ENCODE results near the gene SYCP3. TPM values are rescaled to one million over a fixed set of nuclear protein-coding genes. Genes with fewer than 3 reads are reported as not detected.

SYCP3 gene
- 1 to 10 TPM; 2.4 to 2.9 TPM for total RNA-seq

DNA sequence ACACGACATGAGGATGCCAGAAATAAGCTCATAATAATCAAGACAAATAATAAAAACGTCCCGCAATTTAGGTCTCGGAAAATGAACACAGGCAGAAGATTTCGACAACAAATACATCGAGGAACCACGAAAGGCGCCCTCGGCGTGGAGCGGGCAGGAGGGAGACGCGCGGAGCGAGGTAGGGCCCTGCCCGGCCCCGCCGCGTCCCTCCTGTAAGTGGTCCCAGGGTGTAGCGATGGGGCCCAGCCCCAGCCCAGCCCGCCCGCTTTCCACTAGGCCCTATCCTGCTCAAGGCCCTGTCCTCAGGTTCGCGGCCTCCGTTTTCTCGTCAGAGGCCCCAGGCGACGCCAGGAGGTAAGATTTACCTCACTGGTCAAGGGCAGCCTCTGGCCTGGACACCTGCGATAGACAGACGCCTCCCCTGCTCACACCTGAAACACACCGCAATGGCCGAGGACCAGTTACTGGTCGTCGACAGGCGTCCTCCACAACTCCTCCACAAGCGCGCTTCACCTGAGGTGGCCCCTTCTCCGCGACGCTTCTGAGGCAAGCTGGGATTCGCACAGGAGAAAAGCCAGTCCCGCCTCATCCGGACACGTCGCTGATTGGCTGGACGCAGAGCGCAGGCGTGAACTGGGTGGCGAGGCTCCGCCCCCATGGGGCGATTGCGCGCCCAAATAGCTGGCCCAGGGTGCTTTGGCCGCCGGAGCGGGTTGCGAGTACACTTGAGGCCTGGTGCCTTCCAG is at the start of gene SYCP3:
TSS of gene SYCP3 (minus strand) at position 543 of the 746 bp plus-strand sequence. CDS start 1,527 bp downstream, outside the sequence.
- Mint-ChIP-seq H3K4me3 (no peak within 1 kb of the TSS), H3K4me1 (ENCODE audit: low read depth in 2 of 2) (peaks cover 10 to 12% of the 10 kb centered on the region in 2 donors), H3K27me3 (no peaks in the 10 kb centered on the region), H3K36me3 (no peaks in the 10 kb centered on the region), H3K27ac (no peak within 1 kb of the TSS), H3K9me3 (no peaks in the 10 kb centered on the region)
- DNase-seq (ENCODE audit: low spot score) (no peak), ATAC-seq (no peak)

DNA sequence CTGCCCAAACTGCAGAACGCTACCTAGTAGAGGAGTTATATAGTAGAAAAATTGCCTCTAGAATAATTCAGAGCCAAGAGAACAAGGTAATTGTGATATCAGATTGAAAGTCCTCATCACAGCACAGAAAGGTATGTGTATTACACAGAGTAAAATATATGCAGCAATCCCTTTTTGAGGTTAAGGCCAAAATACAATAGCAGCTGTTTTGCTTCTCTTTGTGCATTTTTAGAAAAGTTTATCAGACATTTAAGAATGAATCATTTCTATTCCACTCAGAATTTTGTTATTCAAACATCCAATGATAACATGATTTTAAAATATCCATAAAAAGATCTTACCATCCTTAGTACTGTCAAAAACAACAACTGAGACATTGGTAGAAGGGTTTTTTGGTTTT is 46.4 kb upstream of the SYCP3 start:
- Mint-ChIP-seq H3K27me3 (no peaks in the 10 kb centered on the region), H3K36me3 (peaks cover 17% of the 10 kb centered on the region), H3K9me3 (no peaks in the 10 kb centered on the region), H3K4me1 (ENCODE audit: low read depth in 2 of 2) (peaks cover 46 to 56% of the 10 kb centered on the region in 2 donors), H3K4me3 (no peak overlapping the region), H3K27ac (peak overlapping the region in 1 of 2 donors; percentile 90)
- DNase-seq (ENCODE audit: low spot score) (no peak), ATAC-seq (no peak)

DNA sequence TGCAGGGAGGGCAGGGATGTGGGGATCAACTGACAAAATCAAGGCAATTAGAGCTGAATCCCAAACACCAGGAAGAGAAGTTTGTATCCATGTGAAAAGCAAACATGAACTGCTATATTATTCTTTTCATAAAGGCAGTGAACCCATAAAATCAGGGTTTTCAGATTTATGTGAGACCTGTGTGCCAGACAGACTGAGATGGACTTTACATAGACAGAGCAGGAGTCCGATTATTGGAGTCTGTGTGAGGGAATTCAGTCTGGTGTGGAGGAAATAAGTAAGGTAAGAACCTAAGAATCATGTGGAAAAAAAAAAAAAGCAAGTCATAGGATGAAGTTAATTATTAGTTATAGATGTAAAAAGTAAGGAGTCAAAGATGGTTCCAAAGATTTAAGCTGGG is 45.1 kb upstream of the SYCP3 start:
- peak overlapping the region; percentile 82 to 90 for H3K27ac Mint-ChIP-seq

DNA sequence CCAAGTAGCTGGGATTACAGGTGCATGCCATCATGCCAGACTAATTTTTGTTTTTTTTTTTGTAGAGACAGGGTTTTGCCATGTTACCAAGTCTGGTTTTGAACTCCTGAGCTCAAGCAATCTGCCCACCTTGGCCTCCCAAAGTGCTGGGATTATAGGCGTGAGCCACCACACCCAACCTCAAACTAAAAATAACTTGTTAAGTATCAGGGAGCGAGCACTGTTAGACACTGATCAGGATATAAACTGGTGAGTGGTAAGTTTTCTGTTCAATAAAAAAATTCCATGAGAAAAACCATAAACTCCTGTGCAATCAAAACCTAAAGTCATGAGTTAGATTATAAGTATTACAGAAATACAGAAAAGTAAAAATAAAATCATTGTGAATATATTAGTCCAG is 44.6 kb upstream of the SYCP3 start:
- peak overlapping the region; percentile 82 to 90 for H3K27ac Mint-ChIP-seq
- ATAC-seq: no peak

More for the DNA sequence above, 45.1 kb upstream of the SYCP3 start:
- Mint-ChIP-seq H3K4me1 (ENCODE audit: low read depth in 2 of 2) (peaks cover 43 to 54% of the 10 kb centered on the region in 2 donors), H3K4me3 (no peak overlapping the region), H3K36me3 (peaks cover 12% of the 10 kb centered on the region), H3K27me3 (no peaks in the 10 kb centered on the region), H3K9me3 (no peaks in the 10 kb centered on the region)
- DNase-seq (ENCODE audit: low spot score) (no peak), ATAC-seq (no peak)

DNA sequence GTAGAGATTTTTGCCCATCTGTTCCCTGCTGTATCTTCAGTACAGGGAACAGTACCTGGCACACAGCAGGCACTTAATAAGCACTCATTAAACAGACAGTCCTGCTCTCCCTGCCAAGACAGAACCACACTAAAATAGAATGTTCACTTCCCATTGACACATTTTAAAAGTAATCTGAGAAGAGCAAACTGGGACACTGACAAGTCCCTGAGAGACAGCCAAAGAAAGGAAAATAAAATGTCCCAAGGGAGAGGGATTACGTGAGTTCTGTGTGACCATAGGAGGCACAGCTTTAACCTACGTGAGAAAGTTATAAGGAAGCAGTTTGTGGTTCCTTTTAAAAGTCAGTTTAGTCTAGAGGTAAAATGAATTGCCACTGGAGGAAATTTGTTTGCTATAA is 43.9 kb upstream of the SYCP3 start:
- Mint-ChIP-seq H3K4me1 (ENCODE audit: low read depth in 2 of 2) (peaks cover 46 to 52% of the 10 kb centered on the region in 2 donors), H3K9me3 (no peaks in the 10 kb centered on the region), H3K27ac (peak overlapping the region; percentile 82 to 90), H3K27me3 (no peaks in the 10 kb centered on the region), H3K36me3 (peaks cover 9% of the 10 kb centered on the region), H3K4me3 (peak overlapping the region; percentile 73)
- no peak for ATAC-seq
- DNase-seq (ENCODE audit: low spot score): no peak

More for the DNA sequence above, 44.6 kb upstream of the SYCP3 start:
- Mint-ChIP-seq H3K36me3 (peaks cover 9% of the 10 kb centered on the region), H3K4me3 (no peak overlapping the region), H3K9me3 (no peaks in the 10 kb centered on the region), H3K4me1 (ENCODE audit: low read depth in 2 of 2) (peaks cover 46 to 52% of the 10 kb centered on the region in 2 donors), H3K27me3 (no peaks in the 10 kb centered on the region)
- DNase-seq (ENCODE audit: low spot score): no peak

DNA sequence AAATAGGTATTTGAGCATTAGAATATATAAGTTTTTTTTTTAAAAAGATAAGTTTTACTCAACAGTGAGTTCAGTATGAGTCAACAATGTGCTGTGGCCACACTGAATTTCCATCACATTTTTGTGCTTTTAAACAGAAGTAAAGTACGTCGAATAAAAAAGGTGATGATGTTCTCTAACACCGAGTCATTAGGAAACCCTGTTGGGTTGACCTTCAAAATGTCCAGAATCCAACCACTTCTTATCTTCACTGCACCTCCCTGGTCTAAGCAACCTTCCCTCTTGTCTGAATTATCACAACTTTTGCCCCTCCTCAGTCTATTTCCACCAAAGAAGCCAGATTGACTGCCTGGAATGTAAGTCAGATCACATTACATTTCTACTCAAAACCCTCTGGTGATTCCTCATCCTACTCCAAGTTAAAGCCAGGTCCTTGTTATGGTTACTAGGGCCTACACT is 43.0 kb upstream of the SYCP3 start:
- peak; percentile 78 to 79 for ATAC-seq
- Mint-ChIP-seq H3K4me1 (ENCODE audit: low read depth in 2 of 2) (peaks cover 48 to 56% of the 10 kb centered on the region in 2 donors), H3K27ac (peak overlapping the region; percentile 82 to 90), H3K36me3 (peaks cover 11% of the 10 kb centered on the region), H3K27me3 (no peaks in the 10 kb centered on the region), H3K4me3 (peak overlapping the region; percentile 73), H3K9me3 (no peaks in the 10 kb centered on the region)
- no peak for DNase-seq (ENCODE audit: low spot score)

DNA sequence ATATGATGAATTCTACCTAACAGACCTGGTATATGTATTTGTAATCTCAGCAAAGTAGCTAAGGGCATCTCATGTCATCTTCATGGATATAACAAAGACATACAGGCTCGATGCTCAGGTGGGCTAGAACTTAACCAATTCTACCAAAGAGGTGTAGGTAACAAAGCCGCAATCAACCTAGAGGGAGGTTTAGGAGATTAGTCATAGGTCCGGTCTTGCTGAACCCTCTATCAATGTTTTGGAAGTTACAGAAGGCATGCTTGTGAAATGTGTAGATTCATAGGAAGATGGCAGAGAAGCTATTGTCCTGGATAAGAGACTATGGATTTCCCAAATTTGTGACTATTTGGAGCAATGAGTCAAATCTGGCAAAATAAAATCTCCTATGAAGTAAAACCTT is 42.6 kb upstream of the SYCP3 start:
- Mint-ChIP-seq H3K36me3 (peaks cover 15% of the 10 kb centered on the region), H3K9me3 (no peaks in the 10 kb centered on the region), H3K27ac (peak overlapping the region; percentile 82 to 90), H3K4me3 (peak overlapping the region; percentile 67), H3K4me1 (ENCODE audit: low read depth in 2 of 2) (peaks cover 52 to 61% of the 10 kb centered on the region in 2 donors), H3K27me3 (no peaks in the 10 kb centered on the region)
- DNase-seq (ENCODE audit: low spot score): no peak
- peak; percentile 56 to 62 for ATAC-seq

DNA sequence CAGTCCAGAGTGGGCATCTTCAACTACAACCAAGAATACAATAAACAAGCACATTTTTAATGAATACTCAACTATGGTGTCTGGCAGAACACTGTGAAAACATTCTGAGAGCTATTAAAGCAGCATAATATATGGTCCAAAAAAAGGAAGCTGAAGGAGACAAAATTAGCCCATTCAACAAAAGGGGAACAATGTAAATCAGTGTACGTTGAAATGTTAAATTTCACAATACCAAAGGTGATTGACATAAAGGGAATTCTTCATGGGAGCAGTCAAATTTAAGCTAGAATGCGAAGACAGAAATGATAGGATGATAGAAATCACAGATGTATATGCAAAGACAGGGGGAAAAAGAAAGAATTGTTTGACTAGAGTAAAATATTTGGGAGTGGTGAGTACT is 41.3 kb upstream of the SYCP3 start:
- peaks cover 15% of the 10 kb centered on the region for H3K36me3 Mint-ChIP-seq
- peaks cover 55 to 63% of the 10 kb centered on the region in 2 donors for H3K4me1 Mint-ChIP-seq (ENCODE audit: low read depth in 2 of 2)
- ATAC-seq: no peak
- H3K27me3 Mint-ChIP-seq: no peaks in the 10 kb centered on the region
- H3K9me3 Mint-ChIP-seq: no peaks in the 10 kb centered on the region
- DNase-seq (ENCODE audit: low spot score): no peak
- H3K27ac Mint-ChIP-seq: peak overlapping the region; percentile 82 to 90
- peak overlapping the region; percentile 67 for H3K4me3 Mint-ChIP-seq

DNA sequence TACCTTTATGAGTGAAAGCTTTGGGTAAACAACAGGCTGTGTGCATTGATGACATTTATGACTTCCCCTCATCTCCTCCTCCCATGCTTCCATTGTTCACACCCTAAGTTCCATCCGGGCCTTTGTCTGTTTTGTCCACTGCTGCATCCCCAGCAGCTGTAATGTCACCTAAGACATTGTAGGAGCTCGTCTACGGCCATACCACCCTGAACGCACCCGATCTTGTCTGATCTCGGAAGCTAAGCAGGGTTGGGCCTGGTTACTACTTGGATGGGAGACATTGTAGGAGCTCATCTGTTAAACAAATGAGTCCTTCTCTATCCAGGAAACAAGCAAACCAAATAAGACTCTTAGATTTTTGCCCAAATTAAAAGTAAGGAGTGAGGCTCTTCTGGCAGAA is 40.4 kb upstream of the SYCP3 start:
- DNase-seq (ENCODE audit: low spot score) (no peak), ATAC-seq (no peak)
- H3K9me3 Mint-ChIP-seq: no peaks in the 10 kb centered on the region
- peaks cover 15% of the 10 kb centered on the region for H3K36me3 Mint-ChIP-seq
- H3K27ac Mint-ChIP-seq: peak overlapping the region; percentile 82 to 90
- no peak overlapping the region for H3K4me3 Mint-ChIP-seq
- H3K27me3 Mint-ChIP-seq: no peaks in the 10 kb centered on the region
- peaks cover 53 to 59% of the 10 kb centered on the region in 2 donors for H3K4me1 Mint-ChIP-seq (ENCODE audit: low read depth in 2 of 2)

DNA sequence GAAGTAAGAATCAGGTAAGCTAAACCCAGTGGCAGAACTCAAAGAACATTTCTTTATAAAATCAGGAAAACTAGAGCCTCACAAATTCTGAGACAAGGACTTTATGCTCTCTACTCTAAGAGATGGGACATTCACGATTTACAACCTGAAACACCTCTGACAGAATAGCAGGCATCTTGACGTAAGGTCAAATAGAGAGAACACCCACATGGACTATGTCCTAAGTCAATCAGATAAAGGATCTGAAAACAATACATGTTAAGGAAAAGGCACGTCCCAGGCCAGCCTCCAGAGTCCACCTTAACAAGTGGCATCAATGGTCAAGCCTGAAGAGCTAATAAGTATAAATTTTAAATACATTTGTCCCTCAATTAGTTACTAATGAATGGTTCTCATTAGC is 39.9 kb upstream of the SYCP3 start:
- Mint-ChIP-seq H3K36me3 (peaks cover 15% of the 10 kb centered on the region), H3K27ac (peak overlapping the region; percentile 82 to 90)
- DNase-seq (ENCODE audit: low spot score): no peak

DNA sequence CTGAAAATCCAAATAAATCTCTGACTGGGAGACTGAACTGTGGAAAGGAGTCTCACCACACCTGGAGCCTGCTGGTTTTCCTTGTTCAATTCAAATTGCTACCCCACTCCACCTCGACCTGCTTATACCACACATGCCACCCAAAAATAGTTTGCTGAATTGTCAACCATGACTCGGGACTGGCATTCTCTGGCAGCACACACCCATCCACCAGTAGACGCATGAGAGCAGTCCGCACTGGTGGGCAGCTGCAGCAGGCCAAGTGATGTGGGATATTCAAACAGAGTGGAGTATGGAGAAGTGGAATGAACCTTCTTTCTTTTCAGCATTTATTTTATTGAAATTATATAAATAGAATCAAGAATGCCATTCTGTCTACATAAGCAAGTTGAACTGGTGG is 38.7 kb upstream of the SYCP3 start:
- Mint-ChIP-seq H3K27ac (peak overlapping the region; percentile 72 to 77), H3K27me3 (no peaks in the 10 kb centered on the region), H3K36me3 (peaks cover 20% of the 10 kb centered on the region), H3K4me3 (no peak overlapping the region), H3K9me3 (no peaks in the 10 kb centered on the region), H3K4me1 (ENCODE audit: low read depth in 2 of 2) (peaks cover 52 to 56% of the 10 kb centered on the region in 2 donors)
- DNase-seq (ENCODE audit: low spot score): no peak
- no peak for ATAC-seq

More for the DNA sequence above, 39.9 kb upstream of the SYCP3 start:
- Mint-ChIP-seq H3K9me3 (no peaks in the 10 kb centered on the region), H3K4me1 (ENCODE audit: low read depth in 2 of 2) (peaks cover 49 to 56% of the 10 kb centered on the region in 2 donors), H3K27me3 (no peaks in the 10 kb centered on the region), H3K4me3 (no peak overlapping the region)
- ATAC-seq: no peak

DNA sequence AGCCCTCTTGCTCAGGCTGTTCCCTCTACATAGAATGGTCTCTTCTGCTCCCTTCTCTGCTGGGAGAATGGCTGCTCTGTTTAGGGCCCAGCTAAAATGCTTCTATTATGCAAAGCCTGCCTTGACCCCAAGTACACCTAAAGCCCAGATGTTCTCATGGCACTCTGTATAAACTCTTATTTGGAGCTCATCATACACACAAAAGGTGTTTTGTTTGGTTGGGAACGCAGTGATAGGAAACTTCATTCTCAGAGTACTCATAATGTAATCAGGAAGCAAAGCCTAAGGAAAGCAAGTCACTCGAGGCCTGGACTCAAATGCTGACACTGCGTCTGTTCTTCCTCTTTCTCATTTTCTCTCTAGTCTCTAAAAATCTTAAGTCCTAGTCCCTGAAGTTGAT is 38.2 kb upstream of the SYCP3 start:
- peaks cover 20% of the 10 kb centered on the region for H3K36me3 Mint-ChIP-seq
- peak overlapping the region; percentile 72 to 77 for H3K27ac Mint-ChIP-seq
- peaks cover 47 to 52% of the 10 kb centered on the region in 2 donors for H3K4me1 Mint-ChIP-seq (ENCODE audit: low read depth in 2 of 2)
- no peak for ATAC-seq
- H3K27me3 Mint-ChIP-seq: no peaks in the 10 kb centered on the region
- H3K4me3 Mint-ChIP-seq: no peak overlapping the region
- no peak for DNase-seq (ENCODE audit: low spot score)
- H3K9me3 Mint-ChIP-seq: no peaks in the 10 kb centered on the region

DNA sequence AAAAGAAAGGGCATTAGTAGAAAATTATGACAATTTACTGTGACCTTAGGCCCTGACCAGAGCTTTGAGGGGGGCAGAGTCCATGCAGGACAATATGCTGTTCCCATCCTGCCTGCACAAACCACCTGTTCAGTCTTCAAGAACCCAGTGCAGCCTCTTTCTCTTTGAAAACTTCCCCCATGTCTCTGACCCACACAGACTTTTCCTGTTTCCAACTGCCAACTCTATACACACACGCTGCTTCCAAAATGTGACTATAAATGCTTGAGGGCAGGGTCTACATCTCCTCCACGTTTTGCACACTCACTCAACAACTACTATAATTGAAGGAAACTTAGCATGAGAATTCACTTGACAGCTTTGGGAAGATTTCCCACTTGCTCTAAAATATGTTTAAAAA is 36.6 kb upstream of the SYCP3 start:
- peak overlapping the region; percentile 72 to 77 for H3K27ac Mint-ChIP-seq
- no peak for ATAC-seq
- H3K4me1 Mint-ChIP-seq (ENCODE audit: low read depth in 2 of 2): peaks cover 41 to 44% of the 10 kb centered on the region in 2 donors

DNA sequence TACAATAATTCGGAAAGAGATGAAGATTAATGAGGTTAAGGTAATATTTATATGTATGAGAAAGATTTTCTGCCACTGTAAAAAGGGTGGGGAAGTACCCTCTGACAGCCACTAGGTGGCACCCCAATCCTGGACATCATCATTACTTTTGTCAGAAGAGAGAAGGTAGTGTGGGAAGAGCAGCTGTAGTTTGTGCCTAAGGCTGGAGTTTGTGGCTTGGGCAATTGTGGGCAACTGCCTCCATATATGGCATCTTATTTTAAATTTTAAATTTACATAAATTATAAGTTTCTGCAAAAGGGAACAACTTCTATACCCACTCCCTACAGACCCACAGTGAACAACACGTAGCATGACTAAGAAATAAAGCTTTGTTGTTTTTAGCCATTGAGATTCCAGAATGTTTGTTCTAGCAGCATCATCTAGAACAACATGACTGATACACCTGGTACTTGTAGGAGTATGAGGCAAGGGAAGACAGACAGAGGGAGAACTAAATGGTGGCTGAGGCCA is 34.4 kb upstream of the SYCP3 start:
- Mint-ChIP-seq H3K9me3 (no peaks in the 10 kb centered on the region), H3K27me3 (no peaks in the 10 kb centered on the region), H3K4me3 (no peak overlapping the region), H3K36me3 (peaks cover 32% of the 10 kb centered on the region), H3K4me1 (ENCODE audit: low read depth in 2 of 2) (peaks cover 28 to 34% of the 10 kb centered on the region in 2 donors), H3K27ac (peak overlapping the region; percentile 65 to 66)
- DNase-seq (ENCODE audit: low spot score) (peak; percentile 71), ATAC-seq (peak; percentile 80 to 89)

More for the DNA sequence above, 36.6 kb upstream of the SYCP3 start:
- H3K4me3 Mint-ChIP-seq: no peak overlapping the region
- no peaks in the 10 kb centered on the region for H3K9me3 Mint-ChIP-seq
- DNase-seq (ENCODE audit: low spot score): no peak
- H3K27me3 Mint-ChIP-seq: no peaks in the 10 kb centered on the region
- H3K36me3 Mint-ChIP-seq: peaks cover 23% of the 10 kb centered on the region

Measured in natural killer cell treated with Interleukin-12 subunit alpha and Interleukin-12 subunit beta and Interleukin-15 and Interleukin-18, amount 100 ng/mL, for 72 hours (primary cell).